Chondrocyte (in vitro differentiated cells): ENCODE results near the gene ST6GALNAC6. TPM values are rescaled to one million over a fixed set of nuclear protein-coding genes. Genes with fewer than 3 reads are reported as not detected.

Source experiments
- DNase-seq: peaks from one replicate; pipeline ENCODE4 v3.0.0; 2021; ENCODE audit warnings: mixed read lengths, low spot score
- H3K27ac Mint-ChIP-seq: one replicate; pipeline ENCODE4 v1.8.0; 2021; ENCODE audit warnings: mild to moderate bottlenecking, moderate library complexity, mixed read lengths; ENCODE audit not compliant: unreplicated experiment
- H3K27me3 Mint-ChIP-seq: 2 replicates; pipeline ENCODE4 v1.8.0; 2021; ENCODE audit warnings: low read depth, mixed read lengths
- H3K36me3 Mint-ChIP-seq: 2 replicates; pipeline ENCODE4 v1.8.0; 2021; ENCODE audit warnings: low read depth, mixed read lengths
- H3K4me1 Mint-ChIP-seq: 2 replicates; pipeline ENCODE4 v1.8.0; 2021; ENCODE audit warnings: low read depth, mild to moderate bottlenecking, mixed read lengths
- H3K4me3 Mint-ChIP-seq: one replicate; pipeline ENCODE4 v1.8.0; 2021; ENCODE audit warnings: mild to moderate bottlenecking, moderate library complexity, mixed read lengths; ENCODE audit not compliant: unreplicated experiment
- H3K9me3 Mint-ChIP-seq: 2 replicates; pipeline ENCODE4 v1.8.0; 2021; ENCODE audit warnings: low read depth, mixed read lengths
- CTCF ChIP-seq: fragments of 200-600 bp; sonication (generic); IDR thresholded peaks from 2 replicates; pipeline ENCODE4 v1.5.0; 2021; ENCODE audit warnings: antibody characterized with exemption, mild to moderate bottlenecking, moderate library complexity
- total RNA-seq: library from RNA; stranded (reverse); gene quantifications from 3 replicates; pipeline ENCODE4 v1.2.1, GENCODE V29; 2021

The ST6GALNAC6 gene
- total RNA-seq, 1 donor from 2014 or later, result 47.5 TPM

DNA sequence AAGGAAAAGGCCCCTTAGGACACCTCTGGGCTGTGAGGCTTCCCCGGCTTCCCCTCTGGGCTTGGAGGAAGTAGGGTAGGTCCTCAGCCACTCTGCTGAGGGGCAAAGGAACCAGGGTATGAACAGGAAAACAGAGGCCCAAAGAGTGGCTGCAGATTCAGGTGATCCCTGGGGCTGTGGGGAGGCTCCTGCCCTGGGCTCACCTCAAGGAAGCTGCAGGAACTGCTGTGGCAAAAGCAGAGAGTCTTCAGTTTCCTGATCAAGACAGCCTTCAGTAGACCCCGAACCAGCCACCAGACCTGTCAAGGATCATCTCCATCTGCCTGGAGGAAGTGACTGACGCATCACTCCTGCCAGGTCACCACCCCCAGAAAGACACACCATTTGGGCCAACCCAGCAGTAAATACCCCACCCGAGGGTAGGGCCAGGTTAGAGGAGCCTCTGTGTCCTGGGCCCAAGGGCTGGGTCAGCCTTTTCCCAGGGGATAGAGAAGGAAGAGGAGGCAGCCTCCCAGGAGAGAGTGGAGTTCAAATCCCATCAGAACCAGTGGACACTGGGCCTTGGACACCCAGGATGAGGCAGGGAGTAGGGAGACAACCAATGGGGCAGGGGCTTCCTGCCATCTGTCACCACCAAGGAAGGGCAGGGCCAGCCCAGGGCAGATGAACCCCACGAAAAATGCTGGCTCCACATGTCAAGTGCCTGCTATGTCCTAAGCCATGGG is 5.8 kb upstream of the ST6GALNAC6 start:
- TF ChIP-seq CTCF, result no peak
- H3K4me1 Mint-ChIP-seq, result peaks cover 27% of the 10 kb centered on the region
- no peak overlapping the region for H3K4me3 Mint-ChIP-seq
- peaks cover 1% of the 10 kb centered on the region for H3K36me3 Mint-ChIP-seq
- H3K9me3 Mint-ChIP-seq, result no peaks in the 10 kb centered on the region
- H3K27me3 Mint-ChIP-seq, result no peaks in the 10 kb centered on the region
- H3K27ac Mint-ChIP-seq, result peak overlapping the region; percentile 22
- no peak for DNase-seq

DNA sequence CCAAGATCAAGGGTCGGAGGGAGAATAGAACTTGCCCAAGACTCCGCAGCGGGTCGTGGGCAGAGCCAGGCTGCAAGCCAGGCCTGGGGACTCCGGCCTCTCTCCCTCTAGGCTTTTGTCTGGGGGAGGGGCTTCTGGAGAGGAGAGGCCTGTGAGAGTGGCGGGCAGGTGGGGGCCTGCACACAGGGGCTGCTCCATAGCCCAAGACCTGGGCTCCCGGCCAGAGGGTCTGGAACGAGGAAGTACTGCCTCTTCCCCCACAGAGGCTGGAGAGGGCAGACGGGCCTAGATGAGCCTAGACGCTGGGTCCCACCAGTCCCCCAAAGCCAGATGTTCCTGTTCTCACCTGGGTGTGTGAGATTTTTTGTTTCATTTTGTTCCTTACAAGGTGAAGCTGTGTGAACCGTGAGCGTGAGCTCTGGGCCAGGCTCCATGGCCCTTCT is 5.2 kb upstream of the ST6GALNAC6 start:
- no peak for TF ChIP-seq CTCF
- Mint-ChIP-seq H3K36me3 (peaks cover 1% of the 10 kb centered on the region), H3K27me3 (no peaks in the 10 kb centered on the region), H3K27ac (peak overlapping the region; percentile 61), H3K9me3 (no peaks in the 10 kb centered on the region), H3K4me3 (no peak overlapping the region), H3K4me1 (peaks cover 32% of the 10 kb centered on the region)
- no peak for DNase-seq

GRCh38 chr9:127903557-127904475 is 4.4 kb upstream of the ST6GALNAC6 start:
- H3K9me3 Mint-ChIP-seq, result no peaks in the 10 kb centered on the region
- DNase-seq, result peak; percentile 82
- H3K36me3 Mint-ChIP-seq, result peaks cover 1% of the 10 kb centered on the region
- peaks cover 32% of the 10 kb centered on the region for H3K4me1 Mint-ChIP-seq
- peak overlapping the region; percentile 64 for H3K27ac Mint-ChIP-seq
- no peak overlapping the region for H3K4me3 Mint-ChIP-seq
- H3K27me3 Mint-ChIP-seq, result no peaks in the 10 kb centered on the region
- no peak for TF ChIP-seq CTCF

- no peaks in the 10 kb centered on the region for H3K27me3 Mint-ChIP-seq
- TF ChIP-seq CTCF, result no peak
- peak; percentile 90 for DNase-seq
- peak overlapping the region; percentile 85 for H3K4me3 Mint-ChIP-seq
- peak overlapping the region; percentile 95 for H3K27ac Mint-ChIP-seq
- H3K4me1 Mint-ChIP-seq, result peaks cover 35% of the 10 kb centered on the region
- no peaks in the 10 kb centered on the region for H3K9me3 Mint-ChIP-seq
- H3K36me3 Mint-ChIP-seq, result peaks cover 18% of the 10 kb centered on the region
Observed at GRCh38 chr9:127898433-127899127, 823 bp downstream of the ST6GALNAC6 start.
